Spleen (tissue), 7 donors: ENCODE measurements around the gene MS4A6E.

Experiments used
- POLR2A ChIP-seq, 3 donors: fragments of 450-650 bp; IDR thresholded peaks; one replicate each; pipeline ENCODE4 v1.5.1; 2017; ENCODE audit warnings: antibody characterized with exemption in 3 of 3, mild to moderate bottlenecking in 1 of 3
- TF ChIP-seq, protein P1 (sequence below), 11 experiments: fragments of 200-600 bp in 7 of 11; fragments of 450-650 bp in 4 of 11; sonication (generic) in 4 of 11; IDR thresholded peaks in 8 of 11; conservative IDR thresholded peaks in 3 of 11; 1 replicate in 7 of 11; 2 replicates in 4 of 11; pipeline versions ENCODE4 v1.4.0 to v1.8.0; 2016 to 2021; ENCODE audit warnings: antibody characterized with exemption in 11 of 11, inconsistent platforms in 4 of 11, mild to moderate bottlenecking in 1 of 11
- donor health status: DM: no; HTN: no; CAD: no; lungs with moderate emphysema.
- donor health status: DM: no; HTN: no; CAD: no.
- donor health status: DM: no; HTN: no; CAD: no.

DNA sequence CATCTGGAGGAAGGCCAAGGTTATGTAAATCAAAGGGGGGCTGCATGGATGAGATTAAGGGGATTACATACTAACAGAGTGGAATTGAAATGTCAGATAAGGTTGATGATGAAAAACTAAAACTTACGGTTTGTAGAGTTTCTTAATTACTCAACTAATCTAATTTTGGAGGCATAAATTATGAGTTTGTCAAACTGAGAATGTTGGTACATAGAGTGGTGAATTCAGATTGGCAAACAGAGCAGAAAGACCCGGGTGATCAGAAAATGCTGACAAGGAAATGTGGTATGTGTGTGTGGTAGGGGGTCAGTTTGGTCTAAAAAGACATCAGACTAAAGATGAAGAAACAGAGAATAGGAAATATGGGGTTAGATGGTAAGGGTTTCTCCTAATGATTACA lies 11.0 kb downstream of the MS4A6E start:
- TF ChIP-seq, protein P1, sequence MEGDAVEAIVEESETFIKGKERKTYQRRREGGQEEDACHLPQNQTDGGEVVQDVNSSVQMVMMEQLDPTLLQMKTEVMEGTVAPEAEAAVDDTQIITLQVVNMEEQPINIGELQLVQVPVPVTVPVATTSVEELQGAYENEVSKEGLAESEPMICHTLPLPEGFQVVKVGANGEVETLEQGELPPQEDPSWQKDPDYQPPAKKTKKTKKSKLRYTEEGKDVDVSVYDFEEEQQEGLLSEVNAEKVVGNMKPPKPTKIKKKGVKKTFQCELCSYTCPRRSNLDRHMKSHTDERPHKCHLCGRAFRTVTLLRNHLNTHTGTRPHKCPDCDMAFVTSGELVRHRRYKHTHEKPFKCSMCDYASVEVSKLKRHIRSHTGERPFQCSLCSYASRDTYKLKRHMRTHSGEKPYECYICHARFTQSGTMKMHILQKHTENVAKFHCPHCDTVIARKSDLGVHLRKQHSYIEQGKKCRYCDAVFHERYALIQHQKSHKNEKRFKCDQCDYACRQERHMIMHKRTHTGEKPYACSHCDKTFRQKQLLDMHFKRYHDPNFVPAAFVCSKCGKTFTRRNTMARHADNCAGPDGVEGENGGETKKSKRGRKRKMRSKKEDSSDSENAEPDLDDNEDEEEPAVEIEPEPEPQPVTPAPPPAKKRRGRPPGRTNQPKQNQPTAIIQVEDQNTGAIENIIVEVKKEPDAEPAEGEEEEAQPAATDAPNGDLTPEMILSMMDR (IDR thresholded peaks at IDR 0.05 in 8 of 11, conservative IDR thresholded peaks at IDR 0.05 in 3 of 11): no peak
- TF ChIP-seq POLR2A (IDR thresholded peaks at IDR 0.05): no peak
